NCI-H2196 (cell line): ENCODE measurements around the gene BCAT1.
"Not testable (repeated sequence)": the region's sequence is repeated elsewhere in the genome, so short reads cannot be mapped to it uniquely, and the experiment has no call there.

Experiments
- DNase-seq: peaks from one replicate; lab custom pipeline; 2025; ENCODE audit not compliant: unreplicated experiment; lab: John Stamatoyannopoulos, UW

BCAT1 gene

GRCh38 chr12:24960222-24960855 is 11.4 kb upstream of the BCAT1 start:
- DNase-seq, result no peak

GRCh38 chr12:24956351-24956750 is 7.5 kb upstream of the BCAT1 start:
- DNase-seq, result not testable (repeated sequence)

- DNase-seq, result no peak
Observed at GRCh38 chr12:24955853-24956252, 7.0 kb upstream of the BCAT1 start.

- DNase-seq, result no peak
Observed at GRCh38 chr12:24955389-24955788, 6.5 kb upstream of the BCAT1 start.

GRCh38 chr12:24954261-24954660 is 5.4 kb upstream of the BCAT1 start:
- no peak for DNase-seq

GRCh38 chr12:24952389-24952788 is 3.5 kb upstream of the BCAT1 start:
- no peak for DNase-seq

GRCh38 chr12:24950231-24950834 is 1.4 kb upstream of the BCAT1 start:
- DNase-seq, result no peak

- no peak for DNase-seq
Observed at GRCh38 chr12:24948420-24948756, 513 bp downstream of the BCAT1 start.

GRCh38 chr12:24947541-24948419 is 1.1 kb downstream of the BCAT1 start:
- DNase-seq, result no peak

- no peak for DNase-seq
Observed at GRCh38 chr12:24945845-24946244, 3.1 kb downstream of the BCAT1 start.

- no peak for DNase-seq
Observed at GRCh38 chr12:24945039-24945438, 3.9 kb downstream of the BCAT1 start.

- DNase-seq, result no peak
Observed at GRCh38 chr12:24944601-24944975, 4.3 kb downstream of the BCAT1 start.

- no peak for DNase-seq
Observed at GRCh38 chr12:24943947-24944600, 4.8 kb downstream of the BCAT1 start.

- no peak for DNase-seq
Observed at GRCh38 chr12:24940157-24940556, 8.7 kb downstream of the BCAT1 start.

GRCh38 chr12:24939551-24939950 is 9.3 kb downstream of the BCAT1 start:
- not testable (repeated sequence) for DNase-seq

- DNase-seq, result no peak
Observed at GRCh38 chr12:24938341-24938740, 10.6 kb downstream of the BCAT1 start.

- DNase-seq, result no peak
Observed at GRCh38 chr12:24937553-24938244, 11.2 kb downstream of the BCAT1 start.

GRCh38 chr12:24933694-24934407 is 15.1 kb downstream of the BCAT1 start:
- DNase-seq, result no peak

GRCh38 chr12:24931666-24932405 is 17.1 kb downstream of the BCAT1 start:
- DNase-seq, result no peak

- DNase-seq, result no peak
Observed at GRCh38 chr12:24929953-24930352, 18.9 kb downstream of the BCAT1 start.
